ENCODE results near the gene GPR75.
"Not testable (repeated sequence)": the region's sequence is repeated elsewhere in the genome, so short reads cannot be mapped to it uniquely, and the experiment has no call there.

The GPR75 gene

DNA sequence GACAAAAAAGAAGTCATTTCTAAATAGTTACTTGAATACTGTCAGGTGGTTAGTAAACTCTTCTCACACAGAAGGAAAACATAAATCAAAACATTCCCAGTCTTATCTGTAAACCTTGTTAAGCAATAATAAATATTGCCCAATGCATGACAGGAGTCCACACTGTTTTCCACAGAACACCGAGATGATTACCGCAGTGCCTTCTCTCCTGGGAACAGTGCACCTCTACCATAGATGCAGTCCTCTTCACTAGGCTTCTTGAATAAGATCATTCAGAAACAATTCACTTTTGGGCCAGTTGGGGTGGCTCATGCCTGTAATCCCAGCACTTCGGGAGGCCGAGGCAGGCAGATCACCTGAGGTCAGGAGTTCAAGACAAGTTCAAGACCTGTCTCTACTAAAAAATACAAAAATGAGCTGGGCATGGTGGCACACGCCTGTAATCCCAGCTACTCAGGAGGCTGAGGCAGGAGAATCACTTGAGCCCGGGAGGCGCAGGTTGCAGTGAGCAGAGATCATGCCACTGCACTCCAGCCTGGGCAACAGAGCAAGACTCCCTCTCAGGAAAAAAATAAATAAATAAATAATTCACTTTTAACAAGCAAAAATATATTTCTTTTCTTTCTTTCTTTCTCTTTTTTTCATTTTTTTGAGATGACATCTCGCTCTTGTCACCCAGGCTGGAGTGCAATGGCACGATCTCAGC lies 8.6 kb downstream of the GPR75 start:
- DNase-seq = not testable (repeated sequence)

- DNase-seq = no peak
Measured at GRCh38 chr2:53848062-53848461, 11.7 kb downstream of the GPR75 start.

DNA sequence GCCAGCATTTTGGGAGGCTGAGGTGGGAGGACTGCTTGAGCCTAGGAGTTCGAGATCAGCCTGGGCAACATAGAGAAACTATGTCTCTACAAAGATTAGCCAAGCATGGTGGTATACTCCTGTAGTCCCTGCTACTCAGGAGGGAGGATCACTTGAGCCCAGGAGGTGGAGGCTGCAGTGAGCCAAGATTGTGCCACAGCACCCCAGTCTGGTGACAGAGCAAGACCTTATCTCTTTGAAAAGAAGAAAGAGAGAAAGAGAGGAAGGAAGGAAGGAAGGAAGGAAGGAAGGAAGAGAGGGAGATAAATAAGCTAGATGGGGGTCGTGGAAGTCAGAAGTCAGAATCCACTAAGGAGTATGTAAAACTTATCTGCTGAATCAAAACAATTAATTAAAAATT lies 16.2 kb downstream of the GPR75 start:
- no peak for DNase-seq

- DNase-seq = no peak
Measured at GRCh38 chr2:53842891-53843290, 16.9 kb downstream of the GPR75 start.

GRCh38 chr2:53841651-53842050 lies 18.1 kb downstream of the GPR75 start:
- DNase-seq = not testable (repeated sequence)

DNA sequence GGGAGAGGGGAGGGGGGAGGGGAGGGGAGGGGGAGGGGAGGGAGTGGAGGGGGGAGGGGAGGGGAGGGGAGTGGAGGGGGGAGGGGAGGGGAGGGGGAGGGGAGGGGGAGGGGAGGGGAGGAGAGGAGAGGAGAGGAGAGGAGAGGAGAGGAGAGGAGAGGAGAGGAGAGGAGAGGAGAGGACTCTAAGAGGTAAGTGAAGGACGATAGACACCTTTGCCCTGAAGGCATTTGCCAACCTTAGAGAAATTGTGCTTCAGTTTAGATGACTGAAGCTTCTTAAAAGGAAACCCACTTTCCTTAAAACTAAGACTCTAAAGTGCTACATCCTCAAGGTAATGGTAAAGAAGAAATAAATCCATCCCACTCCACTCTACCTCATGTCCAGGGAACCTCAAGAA lies 19.2 kb downstream of the GPR75 start:
- DNase-seq = no peak

DNA sequence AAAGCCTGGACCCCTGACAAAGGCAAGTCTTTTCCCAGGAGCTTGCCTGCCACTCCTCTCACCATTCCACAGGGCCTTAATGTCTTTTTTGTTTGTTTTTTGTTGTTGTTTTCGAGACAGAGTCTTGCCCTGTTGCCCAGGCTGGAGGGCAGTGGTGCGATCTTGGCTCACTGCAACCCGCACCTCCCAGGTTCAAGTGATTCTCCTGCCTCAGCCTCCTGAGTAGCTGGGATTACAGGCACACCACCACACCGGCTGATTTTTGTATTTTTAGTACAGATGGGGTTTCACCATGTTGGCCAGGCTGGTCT lies 29.8 kb downstream of the GPR75 start:
- not testable (repeated sequence) for DNase-seq

GRCh38 chr2:53829273-53829979 lies 30.3 kb downstream of the GPR75 start:
- no peak for DNase-seq

DNA sequence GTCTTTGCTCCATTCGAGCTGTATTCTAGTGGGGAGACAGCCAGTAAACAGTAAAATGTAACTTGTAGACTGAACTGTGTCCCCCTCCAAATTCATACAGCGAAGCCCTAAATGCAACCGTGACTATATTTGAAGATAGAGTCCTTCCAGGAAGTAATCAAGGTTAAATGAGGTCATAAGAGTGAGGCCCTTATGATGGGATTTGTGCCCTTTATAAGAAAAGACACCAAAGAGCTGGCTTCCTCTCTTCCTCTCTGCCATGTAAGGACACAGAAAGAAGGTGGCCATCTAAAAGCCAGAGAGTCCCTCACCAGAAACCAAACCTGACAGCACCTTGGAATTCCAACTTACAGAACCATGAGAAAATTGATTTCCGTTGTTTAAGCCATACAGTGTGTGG lies 31.4 kb downstream of the GPR75 start:
- no peak for DNase-seq

GRCh38 chr2:53827398-53828175 lies 32.2 kb downstream of the GPR75 start:
- DNase-seq = no peak

DNA sequence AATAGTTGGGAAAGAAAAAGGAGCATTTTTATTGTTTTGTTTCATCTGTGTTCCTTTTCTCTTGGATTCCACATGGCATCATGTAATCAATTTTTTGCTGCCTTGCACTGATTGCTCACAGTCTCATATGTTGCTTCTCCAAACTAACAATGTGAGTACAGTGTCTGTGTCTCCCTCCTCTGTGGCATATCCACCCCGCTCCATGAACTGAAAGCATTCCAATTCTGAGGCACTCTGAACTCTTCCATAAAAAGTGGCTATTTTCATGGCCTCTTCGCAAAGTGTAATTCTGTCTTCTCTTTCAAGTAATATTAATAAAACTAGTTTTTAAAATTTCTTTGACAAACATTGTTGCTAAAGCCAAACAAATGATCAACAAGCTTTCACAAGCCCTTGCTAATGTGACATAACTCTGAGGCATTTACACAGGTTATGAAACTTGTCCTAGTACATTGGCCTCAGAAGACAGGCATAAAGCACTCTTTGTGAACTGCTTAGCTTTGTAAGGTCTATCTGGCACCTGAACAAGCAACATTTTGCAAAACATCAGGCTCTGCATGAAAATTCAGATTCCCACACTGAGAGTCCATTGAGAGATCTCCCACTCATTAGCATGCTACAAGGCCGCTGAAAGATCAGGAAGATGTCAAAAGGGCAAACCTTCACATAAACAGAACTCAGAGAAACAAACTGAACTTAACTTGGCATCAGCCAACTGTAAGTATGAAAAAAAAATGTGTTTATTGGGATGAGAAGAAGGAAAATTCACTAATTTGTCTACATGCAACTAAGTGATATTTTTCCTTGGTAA lies 33.0 kb downstream of the GPR75 start:
- DNase-seq = no peak

DNA sequence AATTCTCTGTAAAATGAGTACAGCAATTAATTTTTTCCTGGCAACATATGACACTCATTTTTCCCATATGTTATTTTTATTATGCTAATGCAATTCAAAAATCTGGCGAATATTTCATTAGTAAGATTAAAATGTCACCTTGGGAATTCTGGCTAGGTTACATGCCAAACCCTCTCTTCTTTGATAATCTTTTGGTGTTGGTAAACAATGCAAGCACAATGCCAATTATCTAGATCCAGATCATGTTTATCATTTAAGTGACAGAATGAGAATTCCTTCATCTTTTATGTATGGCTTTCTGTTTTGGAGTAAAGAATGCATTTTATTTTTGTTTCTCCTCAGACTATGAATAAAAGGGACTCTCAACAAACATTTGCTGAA lies 33.7 kb downstream of the GPR75 start:
- no peak for DNase-seq

GRCh38 chr2:53823639-53824038 lies 36.1 kb downstream of the GPR75 start:
- peak; percentile 16 for DNase-seq

GRCh38 chr2:53821810-53822209 lies 38.0 kb downstream of the GPR75 start:
- no peak for DNase-seq

- no peak for DNase-seq
Measured at GRCh38 chr2:53820711-53821110, 39.1 kb downstream of the GPR75 start.

- DNase-seq = no peak
Measured at GRCh38 chr2:53820048-53820447, 39.7 kb downstream of the GPR75 start.

GRCh38 chr2:53819634-53820033 lies 40.1 kb downstream of the GPR75 start:
- no peak for DNase-seq

DNA sequence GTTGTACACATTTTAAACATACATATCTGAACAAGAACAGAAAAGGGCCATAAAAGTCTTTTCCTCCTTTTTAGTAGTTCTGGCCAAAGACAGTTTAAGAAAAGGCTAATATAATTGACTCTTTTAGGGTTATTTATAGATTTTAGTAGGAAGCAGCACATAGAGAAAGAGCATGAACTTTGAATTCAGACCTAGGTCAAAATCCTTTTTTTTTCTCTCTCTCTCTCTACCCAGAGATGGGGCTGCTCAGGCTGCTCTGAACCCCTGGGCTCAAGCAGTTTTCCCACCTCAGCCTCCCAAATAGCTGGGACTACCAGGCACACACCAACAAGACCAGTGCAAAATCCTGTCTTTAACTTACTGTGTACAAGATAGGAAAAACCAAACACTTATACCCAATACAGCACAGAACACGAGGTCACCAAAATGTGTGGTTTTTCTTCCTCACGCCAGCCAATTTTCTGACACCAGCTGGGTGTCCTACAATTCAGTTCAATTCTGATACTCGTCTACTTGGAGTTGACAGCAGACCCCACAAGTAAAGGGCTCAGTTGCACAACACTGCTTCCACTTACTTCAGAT lies 40.8 kb downstream of the GPR75 start:
- DNase-seq = no peak

GRCh38 chr2:53813151-53813550 lies 46.6 kb downstream of the GPR75 start:
- DNase-seq = no peak

DNA sequence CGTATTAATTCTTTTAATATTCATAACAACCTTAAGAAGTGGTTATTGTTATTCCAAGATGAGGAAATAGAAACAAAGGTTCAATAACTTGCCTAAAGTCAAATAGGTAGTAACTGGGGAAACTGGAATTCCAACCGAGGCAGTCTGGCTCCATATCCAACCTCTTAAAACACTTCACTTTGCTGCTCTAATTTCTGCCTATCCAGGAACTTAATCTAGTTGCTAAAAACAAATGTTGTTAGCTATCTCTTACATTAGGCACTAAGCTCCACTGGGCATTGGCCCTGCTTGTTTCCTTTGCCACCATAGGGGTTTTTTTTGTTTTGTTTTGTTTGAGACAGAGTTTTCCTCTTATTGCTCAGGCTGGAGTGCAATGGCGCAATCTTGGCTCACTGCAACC lies 48.2 kb downstream of the GPR75 start:
- no peak for DNase-seq

Measured in activated naive CD4-positive, alpha-beta T cell treated with anti-CD3 and anti-CD28 coated beads, Interleukin-2, amount 50 U/mL, for 16 hours (primary cell).